HepG2 (cell line): Measurements from ENCODE around the gene ADAM8.
"Not testable (repeated sequence)": the region's sequence is repeated elsewhere in the genome, so short reads cannot be mapped to it uniquely, and the experiment has no call there.

Experiments used
- AKAP8 ChIP-seq: sonication (generic); formaldehyde crosslinking; IDR thresholded peaks from 2 replicates; pipeline ENCODE4 v1.5.1; 2020; ENCODE audit warnings: mild to moderate bottlenecking, missing genetic modification reagents
- GABPB1 ChIP-seq: IDR thresholded peaks from 2 replicates; pipeline ENCODE4 v1.6.1; 2016; ENCODE audit warnings: mild to moderate bottlenecking, missing genetic modification reagents, moderate library complexity, missing compliant biosample characterization
- HNF4A ChIP-seq: sonication (generic); formaldehyde crosslinking; IDR thresholded peaks from 2 replicates; pipeline ENCODE4 v1.4.0; 2020; ENCODE audit warnings: missing genetic modification reagents
- NFYB ChIP-seq: sonication (generic); formaldehyde crosslinking; IDR thresholded peaks from 2 replicates; pipeline ENCODE4 v1.4.0; 2020; ENCODE audit warnings: missing genetic modification reagents
- TF ChIP-seq, protein P1 (sequence below): sonication (generic); formaldehyde crosslinking; IDR thresholded peaks from 2 replicates; pipeline ENCODE4 v1.5.0; 2020; ENCODE audit warnings: mild to moderate bottlenecking, missing genetic modification reagents, moderate library complexity

DNA sequence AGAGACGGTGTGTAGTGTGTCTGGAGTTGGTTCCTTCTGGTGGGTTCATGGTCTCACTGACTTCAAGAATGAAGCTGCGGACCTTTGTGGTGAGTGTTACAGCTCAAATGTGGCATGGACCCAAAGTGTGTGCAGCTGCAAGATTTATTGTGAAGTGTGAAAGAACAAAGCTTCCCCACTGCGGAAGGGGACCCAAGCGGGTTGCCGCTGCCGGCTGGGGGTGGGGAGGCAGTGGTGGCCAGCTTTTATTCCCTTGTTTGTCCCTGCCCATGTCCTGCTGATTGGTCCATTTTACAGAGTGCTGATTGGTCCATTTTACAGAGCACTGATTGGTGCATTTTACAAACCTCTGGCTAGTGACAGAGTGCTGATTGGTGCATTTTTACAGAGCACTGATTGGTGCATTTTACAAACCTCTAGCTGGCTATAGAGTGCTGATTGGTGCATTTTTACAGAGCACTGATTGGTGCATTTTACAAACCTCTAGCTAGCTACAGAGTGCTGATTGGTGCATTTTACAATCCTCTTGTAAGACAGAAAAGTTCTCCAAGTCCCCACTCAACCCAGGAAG, 44.3 kb upstream of the ADAM8 start:
- TF ChIP-seq, protein P1, sequence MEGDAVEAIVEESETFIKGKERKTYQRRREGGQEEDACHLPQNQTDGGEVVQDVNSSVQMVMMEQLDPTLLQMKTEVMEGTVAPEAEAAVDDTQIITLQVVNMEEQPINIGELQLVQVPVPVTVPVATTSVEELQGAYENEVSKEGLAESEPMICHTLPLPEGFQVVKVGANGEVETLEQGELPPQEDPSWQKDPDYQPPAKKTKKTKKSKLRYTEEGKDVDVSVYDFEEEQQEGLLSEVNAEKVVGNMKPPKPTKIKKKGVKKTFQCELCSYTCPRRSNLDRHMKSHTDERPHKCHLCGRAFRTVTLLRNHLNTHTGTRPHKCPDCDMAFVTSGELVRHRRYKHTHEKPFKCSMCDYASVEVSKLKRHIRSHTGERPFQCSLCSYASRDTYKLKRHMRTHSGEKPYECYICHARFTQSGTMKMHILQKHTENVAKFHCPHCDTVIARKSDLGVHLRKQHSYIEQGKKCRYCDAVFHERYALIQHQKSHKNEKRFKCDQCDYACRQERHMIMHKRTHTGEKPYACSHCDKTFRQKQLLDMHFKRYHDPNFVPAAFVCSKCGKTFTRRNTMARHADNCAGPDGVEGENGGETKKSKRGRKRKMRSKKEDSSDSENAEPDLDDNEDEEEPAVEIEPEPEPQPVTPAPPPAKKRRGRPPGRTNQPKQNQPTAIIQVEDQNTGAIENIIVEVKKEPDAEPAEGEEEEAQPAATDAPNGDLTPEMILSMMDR (CRISPR knock-in tag) = not testable (repeated sequence)
- TF ChIP-seq NFYB (CRISPR knock-in tag) = peak; percentile 55
- not testable (repeated sequence) for TF ChIP-seq HNF4A, AKAP8, GABPB1 (CRISPR knock-in tag)
